ENCODE data around the gene CDK15. TPM values are rescaled to one million over a fixed set of nuclear protein-coding genes. Genes with fewer than 3 reads are reported as not detected.

CDK15 gene
- total and polyA plus RNA-seq, 8 donors = 0.20 to 0.84 (median 0.43) TPM

DNA sequence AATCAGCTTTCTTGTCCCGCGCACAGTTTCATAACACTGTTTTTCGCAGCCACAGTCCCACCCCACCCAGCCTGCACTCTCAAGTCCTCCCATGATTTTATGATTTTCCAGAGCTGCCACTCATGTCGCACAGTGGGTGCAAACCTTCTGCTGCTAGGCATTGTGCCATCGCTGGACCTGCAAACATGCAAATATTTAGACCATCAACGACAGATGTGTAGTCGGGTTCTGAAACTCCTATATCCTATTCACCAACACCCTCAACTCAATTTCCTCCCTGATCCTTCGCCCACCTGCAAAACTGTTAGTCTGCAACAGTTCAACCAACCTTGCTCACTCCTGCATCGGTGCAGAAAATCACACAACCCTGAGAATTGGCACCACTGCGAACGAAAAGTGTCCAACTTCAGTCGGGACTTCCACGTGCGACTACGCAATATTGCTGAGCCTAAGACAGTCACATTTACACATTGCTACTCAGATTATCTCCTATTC, 24.7 kb upstream of the CDK15 start:
- intact Hi-C loops (cut with DNase I) = no loop called here
- peaks cover 0 to 6% of the 10 kb centered on the region in 2 donors for H3K27me3 ChIP-seq
- H3K36me3 ChIP-seq = no peaks in the 10 kb centered on the region
- H3K4me3 ChIP-seq = peak overlapping the region; percentile 90 to 94
- TF ChIP-seq, protein P1, sequence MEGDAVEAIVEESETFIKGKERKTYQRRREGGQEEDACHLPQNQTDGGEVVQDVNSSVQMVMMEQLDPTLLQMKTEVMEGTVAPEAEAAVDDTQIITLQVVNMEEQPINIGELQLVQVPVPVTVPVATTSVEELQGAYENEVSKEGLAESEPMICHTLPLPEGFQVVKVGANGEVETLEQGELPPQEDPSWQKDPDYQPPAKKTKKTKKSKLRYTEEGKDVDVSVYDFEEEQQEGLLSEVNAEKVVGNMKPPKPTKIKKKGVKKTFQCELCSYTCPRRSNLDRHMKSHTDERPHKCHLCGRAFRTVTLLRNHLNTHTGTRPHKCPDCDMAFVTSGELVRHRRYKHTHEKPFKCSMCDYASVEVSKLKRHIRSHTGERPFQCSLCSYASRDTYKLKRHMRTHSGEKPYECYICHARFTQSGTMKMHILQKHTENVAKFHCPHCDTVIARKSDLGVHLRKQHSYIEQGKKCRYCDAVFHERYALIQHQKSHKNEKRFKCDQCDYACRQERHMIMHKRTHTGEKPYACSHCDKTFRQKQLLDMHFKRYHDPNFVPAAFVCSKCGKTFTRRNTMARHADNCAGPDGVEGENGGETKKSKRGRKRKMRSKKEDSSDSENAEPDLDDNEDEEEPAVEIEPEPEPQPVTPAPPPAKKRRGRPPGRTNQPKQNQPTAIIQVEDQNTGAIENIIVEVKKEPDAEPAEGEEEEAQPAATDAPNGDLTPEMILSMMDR (IDR thresholded peaks at IDR 0.05) = no peak
- H3K27ac ChIP-seq = peak overlapping the region; percentile 84 to 88
- H3K4me1 ChIP-seq = peaks cover 3 to 30% of the 10 kb centered on the region in 2 donors
- ATAC-seq (peak; percentile 5), DNase-seq (peak in 2 of 4 donors; percentile 19 to 36)
- H3K9me3 ChIP-seq = no peaks in the 10 kb centered on the region

GRCh38 chr2:201784563-201784962, 21.8 kb upstream of the CDK15 start:
- ATAC-seq = no peak
- peaks cover 0 to 6% of the 10 kb centered on the region in 2 donors for H3K27me3 ChIP-seq
- intact Hi-C loops (cut with DNase I) = no loop called here
- H3K36me3 ChIP-seq = no peaks in the 10 kb centered on the region
- TF ChIP-seq, protein P1 (IDR thresholded peaks at IDR 0.05) = no peak
- H3K9me3 ChIP-seq = no peaks in the 10 kb centered on the region
- no peak overlapping the region for H3K4me3 ChIP-seq
- H3K27ac ChIP-seq = no peak overlapping the region
- DNase-seq = no peak
- peaks cover 0 to 14% of the 10 kb centered on the region in 2 donors for H3K4me1 ChIP-seq

- ATAC-seq (no peak), DNase-seq (no peak)
- TF ChIP-seq, protein P1 (IDR thresholded peaks at IDR 0.05) = no peak
- Histone ChIP-seq H3K4me3 (no peak overlapping the region), H3K27ac (no peak overlapping the region), H3K36me3 (no peaks in the 10 kb centered on the region), H3K4me1 (peaks cover 0 to 9% of the 10 kb centered on the region in 2 donors), H3K27me3 (peaks cover 0 to 6% of the 10 kb centered on the region in 2 donors), H3K9me3 (no peaks in the 10 kb centered on the region)
- intact Hi-C loops (cut with DNase I) = no loop called here
Measured at GRCh38 chr2:201785135-201785534, 21.2 kb upstream of the CDK15 start.

- Histone ChIP-seq H3K36me3 (no peaks in the 10 kb centered on the region), H3K4me3 (no peak overlapping the region), H3K4me1 (peaks cover 0 to 6% of the 10 kb centered on the region in 2 donors), H3K9me3 (no peaks in the 10 kb centered on the region), H3K27ac (no peak overlapping the region), H3K27me3 (peaks cover 0 to 6% of the 10 kb centered on the region in 2 donors)
- ATAC-seq (no peak), DNase-seq (no peak)
- TF ChIP-seq, protein P1 (IDR thresholded peaks at IDR 0.05) = no peak
- intact Hi-C loops (cut with DNase I) = no loop called here
Measured at GRCh38 chr2:201786471-201786870, 19.9 kb upstream of the CDK15 start.

DNA sequence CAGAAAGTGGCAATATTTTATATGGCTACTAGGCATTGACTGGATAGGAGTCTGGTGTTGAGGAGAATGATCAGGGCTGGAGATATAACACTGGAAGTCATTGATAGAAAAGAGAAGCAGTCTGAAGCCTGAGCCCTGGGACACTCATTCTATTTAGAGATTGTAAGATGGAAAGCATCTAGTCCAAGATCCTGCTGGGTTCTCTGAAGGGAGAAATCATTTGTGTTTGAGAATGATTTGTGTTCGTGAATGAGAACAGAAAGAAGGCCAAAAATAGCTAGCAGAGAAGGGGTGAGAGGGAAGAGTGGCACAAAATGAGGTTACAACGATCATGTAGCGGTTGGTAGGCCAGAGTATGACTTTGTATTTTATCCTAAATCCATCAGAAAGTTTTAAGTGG, 18.0 kb upstream of the CDK15 start:
- Histone ChIP-seq H3K4me1 (no peaks in the 10 kb centered on the region), H3K27me3 (no peaks in the 10 kb centered on the region), H3K27ac (no peak overlapping the region), H3K36me3 (no peaks in the 10 kb centered on the region), H3K9me3 (no peaks in the 10 kb centered on the region), H3K4me3 (no peak overlapping the region)
- TF ChIP-seq, protein P1 (IDR thresholded peaks at IDR 0.05) = no peak
- DNase-seq (no peak), ATAC-seq (no peak)
- intact Hi-C loops (cut with DNase I) = no loop called here

Data from left lung (tissue), 10 donors.